ENCODE results near the gene TTC24.
"Not testable (repeated sequence)": the region's sequence is repeated elsewhere in the genome, so short reads cannot be mapped to it uniquely, and the experiment has no call there.

Gene TTC24

GRCh38 chr1:156579472-156579871 lies at the start of gene TTC24:
Gene TTC24, plus strand, starts transcription at chr1:156579723. Its CDS starts 1,642 bp downstream, at chr1:156581365.
- no peak for DNase-seq

GRCh38 chr1:156530006-156530405 lies 49.5 kb upstream of the TTC24 start:
- no peak for DNase-seq

- no peak for DNase-seq
Measured at GRCh38 chr1:156532374-156532773, 47.1 kb upstream of the TTC24 start.

GRCh38 chr1:156533568-156534220 lies 45.8 kb upstream of the TTC24 start:
- no peak for DNase-seq

GRCh38 chr1:156534424-156535060 lies 45.0 kb upstream of the TTC24 start:
- DNase-seq, result no peak

- no peak for DNase-seq
Measured at GRCh38 chr1:156537027-156537426, 42.5 kb upstream of the TTC24 start.

- DNase-seq, result no peak
Measured at GRCh38 chr1:156538711-156539440, 40.6 kb upstream of the TTC24 start.

- DNase-seq, result no peak
Measured at GRCh38 chr1:156539818-156540355, 39.6 kb upstream of the TTC24 start.

GRCh38 chr1:156540955-156541354 lies 38.6 kb upstream of the TTC24 start:
- DNase-seq, result no peak

- no peak for DNase-seq
Measured at GRCh38 chr1:156543066-156543465, 36.5 kb upstream of the TTC24 start.

- no peak for DNase-seq
Measured at GRCh38 chr1:156544592-156545102, 34.9 kb upstream of the TTC24 start.

- no peak for DNase-seq
Measured at GRCh38 chr1:156546267-156546666, 33.3 kb upstream of the TTC24 start.

GRCh38 chr1:156547434-156547833 lies 32.1 kb upstream of the TTC24 start:
- no peak for DNase-seq

GRCh38 chr1:156547982-156548381 lies 31.5 kb upstream of the TTC24 start:
- no peak for DNase-seq

- no peak for DNase-seq
Measured at GRCh38 chr1:156549390-156549789, 30.1 kb upstream of the TTC24 start.

- no peak for DNase-seq
Measured at GRCh38 chr1:156549831-156550230, 29.7 kb upstream of the TTC24 start.

- DNase-seq, result no peak
Measured at GRCh38 chr1:156550346-156550745, 29.2 kb upstream of the TTC24 start.

- DNase-seq, result no peak
Measured at GRCh38 chr1:156551066-156551643, 28.4 kb upstream of the TTC24 start.

GRCh38 chr1:156551869-156552268 lies 27.7 kb upstream of the TTC24 start:
- DNase-seq, result no peak

GRCh38 chr1:156552518-156552917 lies 27.0 kb upstream of the TTC24 start:
- no peak for DNase-seq

- not testable (repeated sequence) for DNase-seq
Measured at GRCh38 chr1:156552937-156553336, 26.6 kb upstream of the TTC24 start.

GRCh38 chr1:156553860-156554485 lies 25.6 kb upstream of the TTC24 start:
- no peak for DNase-seq

- no peak for DNase-seq
Measured at GRCh38 chr1:156554971-156555370, 24.6 kb upstream of the TTC24 start.
